Measurements from ENCODE around the gene RASL11B.
A peak's percentile ranks its signal among the peaks of the same experiment; 100 is the strongest.

The RASL11B gene

DNA sequence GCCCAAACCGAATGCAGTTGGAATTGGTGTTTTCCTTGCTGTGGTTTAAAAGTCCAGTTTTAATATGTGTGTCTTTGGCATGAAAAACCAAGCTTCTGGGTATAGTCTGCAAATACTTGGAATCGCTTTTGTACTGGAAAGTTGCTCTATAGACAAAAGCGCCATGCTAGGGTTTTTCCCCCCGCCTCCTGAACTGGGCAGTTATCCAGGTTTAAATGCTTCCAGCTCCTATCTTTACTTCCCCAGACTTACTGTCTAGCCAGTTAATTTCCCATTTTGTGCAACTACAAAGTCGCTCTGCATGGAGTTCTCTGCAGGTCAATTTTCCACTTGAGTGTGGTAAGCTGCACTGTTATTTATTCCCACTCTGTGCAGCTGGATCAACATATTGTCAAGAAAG lies 2.7 kb downstream of the RASL11B start:
- no peak overlapping the region for H3K27ac ChIP-seq (ENCODE audit: low read length)
- H3K4me1 ChIP-seq (ENCODE audit: insufficient read depth, low read length): peaks cover 24% of the 10 kb centered on the region; the same call in 1 of the 2 replicates
- no peaks in the 10 kb centered on the region for H3K9me3 ChIP-seq (ENCODE audit: insufficient read depth, low read depth, low read length)
- H3K9ac ChIP-seq (ENCODE audit: low read depth, low read length): no peak overlapping the region
- peaks cover 48% of the 10 kb centered on the region for H3K36me3 ChIP-seq (ENCODE audit: insufficient read depth, low read depth, low read length)
- H3K4me3 ChIP-seq (ENCODE audit: low read length): peak overlapping the region; percentile 94; the same call in 1 of the 2 replicates
- peaks cover 10% of the 10 kb centered on the region for H3K27me3 ChIP-seq (ENCODE audit: insufficient read depth, low read length)

DNA sequence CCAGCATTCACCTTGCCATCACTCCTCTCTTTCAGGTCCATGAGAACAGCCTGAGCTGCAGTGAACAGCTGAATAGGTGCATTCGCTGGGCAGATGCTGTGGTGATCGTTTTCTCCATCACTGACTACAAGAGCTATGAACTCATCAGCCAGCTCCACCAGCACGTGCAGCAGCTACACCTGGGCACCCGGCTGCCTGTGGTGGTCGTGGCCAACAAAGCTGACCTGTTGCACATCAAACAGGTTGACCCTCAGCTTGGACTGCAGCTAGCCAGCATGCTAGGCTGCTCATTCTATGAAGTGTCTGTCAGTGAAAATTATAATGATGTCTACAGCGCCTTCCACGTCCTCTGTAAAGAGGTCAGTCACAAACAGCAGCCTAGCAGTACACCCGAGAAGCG lies 3.2 kb downstream of the RASL11B start:
- no peak overlapping the region for H3K9ac ChIP-seq (ENCODE audit: low read depth, low read length)
- H3K4me3 ChIP-seq (ENCODE audit: low read length): no peak overlapping the region
- H3K9me3 ChIP-seq (ENCODE audit: insufficient read depth, low read depth, low read length): no peaks in the 10 kb centered on the region
- H3K36me3 ChIP-seq (ENCODE audit: insufficient read depth, low read depth, low read length): peaks cover 48% of the 10 kb centered on the region
- H3K27ac ChIP-seq (ENCODE audit: low read length): no peak overlapping the region
- peaks cover 21% of the 10 kb centered on the region; the same call in 1 of the 2 replicates for H3K4me1 ChIP-seq (ENCODE audit: insufficient read depth, low read length)
- peaks cover 10% of the 10 kb centered on the region for H3K27me3 ChIP-seq (ENCODE audit: insufficient read depth, low read length)

DNA sequence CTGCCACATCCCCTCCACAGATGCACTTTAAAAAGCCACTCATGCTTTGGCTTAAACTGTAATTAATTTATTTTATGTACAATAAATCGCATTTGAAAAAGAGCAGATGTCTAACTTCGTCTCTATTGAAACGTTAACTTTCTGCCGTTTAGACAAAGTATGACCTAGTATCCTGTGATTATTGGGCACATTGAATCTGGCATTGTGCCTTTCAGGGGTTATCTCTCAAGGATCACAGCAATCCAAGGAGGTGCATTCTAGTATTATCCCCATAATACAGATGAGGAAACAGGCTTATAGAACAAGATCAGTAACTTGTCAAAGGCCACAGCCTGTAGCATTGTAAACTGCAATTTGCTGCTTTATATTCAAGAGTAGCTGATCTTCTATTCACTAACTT lies 4.6 kb downstream of the RASL11B start:
- Histone ChIP-seq H3K36me3 (ENCODE audit: insufficient read depth, low read depth, low read length) (peaks cover 48% of the 10 kb centered on the region), H3K27me3 (ENCODE audit: insufficient read depth, low read length) (peaks cover under 1% of the 10 kb centered on the region; the same call in 1 of the 2 replicates), H3K4me1 (ENCODE audit: insufficient read depth, low read length) (peaks cover 8% of the 10 kb centered on the region; the same call in 1 of the 2 replicates), H3K27ac (ENCODE audit: low read length) (no peak overlapping the region), H3K9me3 (ENCODE audit: insufficient read depth, low read depth, low read length) (no peaks in the 10 kb centered on the region), H3K4me3 (ENCODE audit: low read length) (no peak overlapping the region), H3K9ac (ENCODE audit: low read depth, low read length) (no peak overlapping the region)

DNA sequence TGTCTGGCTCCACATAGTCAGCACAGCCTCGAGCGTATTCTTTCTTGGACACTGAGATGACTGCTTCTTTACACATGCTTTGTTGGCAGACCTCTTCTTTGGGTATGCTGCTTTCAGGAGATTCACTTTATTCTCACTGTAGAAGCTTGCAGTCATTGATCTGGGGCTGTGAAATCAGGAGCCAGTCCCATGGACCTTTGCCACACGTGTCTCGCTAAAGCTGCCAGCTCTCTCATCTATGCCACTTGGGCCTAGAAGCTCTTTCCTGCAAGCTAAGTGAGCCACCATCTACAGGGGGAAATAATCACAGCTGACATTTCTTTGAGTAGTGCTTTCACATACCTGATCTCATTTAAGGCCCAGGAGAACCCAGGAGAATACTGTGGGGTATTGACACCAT lies 5.0 kb downstream of the RASL11B start:
- H3K4me3 ChIP-seq (ENCODE audit: low read length): no peak overlapping the region
- H3K4me1 ChIP-seq (ENCODE audit: insufficient read depth, low read length): peaks cover 7% of the 10 kb centered on the region; the same call in 1 of the 2 replicates
- peaks cover 48% of the 10 kb centered on the region for H3K36me3 ChIP-seq (ENCODE audit: insufficient read depth, low read depth, low read length)
- no peak overlapping the region for H3K9ac ChIP-seq (ENCODE audit: low read depth, low read length)
- no peaks in the 10 kb centered on the region for H3K27me3 ChIP-seq (ENCODE audit: insufficient read depth, low read length)
- no peak overlapping the region for H3K27ac ChIP-seq (ENCODE audit: low read length)
- no peaks in the 10 kb centered on the region for H3K9me3 ChIP-seq (ENCODE audit: insufficient read depth, low read depth, low read length)

DNA sequence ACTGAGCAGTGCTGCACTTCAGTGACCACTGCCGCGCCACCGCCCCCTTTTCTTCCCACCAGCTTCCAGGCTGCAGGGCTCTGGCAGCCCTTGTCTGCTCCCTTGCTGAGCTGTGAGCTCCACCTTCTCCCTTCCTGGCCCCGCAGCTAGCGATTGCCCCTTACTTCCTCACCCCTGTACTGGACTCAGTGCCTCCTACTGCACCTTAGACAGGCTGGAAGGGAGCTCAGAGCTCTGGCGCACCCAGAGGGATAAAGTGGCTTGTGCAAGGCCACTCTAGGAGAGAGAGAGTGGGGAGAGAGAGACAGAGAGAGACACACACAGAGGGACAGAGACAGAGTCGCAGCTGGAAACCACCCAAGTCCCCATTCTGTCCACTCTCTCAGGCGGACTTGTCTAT lies 6.0 kb downstream of the RASL11B start:
- Histone ChIP-seq H3K9me3 (ENCODE audit: insufficient read depth, low read depth, low read length) (no peaks in the 10 kb centered on the region), H3K27ac (ENCODE audit: low read length) (no peak overlapping the region), H3K4me3 (ENCODE audit: low read length) (no peak overlapping the region), H3K4me1 (ENCODE audit: insufficient read depth, low read length) (peaks cover 13% of the 10 kb centered on the region; the same call in 1 of the 2 replicates), H3K27me3 (ENCODE audit: insufficient read depth, low read length) (no peaks in the 10 kb centered on the region), H3K36me3 (ENCODE audit: insufficient read depth, low read depth, low read length) (peaks cover 47% of the 10 kb centered on the region), H3K9ac (ENCODE audit: low read depth, low read length) (no peak overlapping the region)

DNA sequence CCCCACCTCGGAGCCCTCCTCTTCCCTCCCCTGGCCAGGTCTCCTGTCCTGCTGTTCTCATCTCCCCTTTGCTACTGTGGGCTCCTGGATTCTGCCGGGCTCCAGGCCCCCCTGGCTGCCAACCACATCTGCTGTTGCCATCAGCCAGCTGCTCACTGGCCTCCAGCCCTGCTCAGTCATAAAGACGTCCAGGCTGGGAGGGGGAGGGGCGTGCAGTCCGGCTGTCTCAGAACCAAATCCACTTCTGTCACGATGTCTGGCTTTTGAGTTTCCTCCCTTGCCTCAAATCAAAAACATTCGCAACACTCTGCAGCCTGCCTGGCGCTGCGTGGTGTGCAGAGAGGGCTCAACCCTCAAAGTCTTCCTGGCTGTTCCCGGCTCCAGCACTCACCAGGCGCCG lies 7.1 kb downstream of the RASL11B start:
- Histone ChIP-seq H3K9ac (ENCODE audit: low read depth, low read length) (no peak overlapping the region), H3K4me3 (ENCODE audit: low read length) (no peak overlapping the region), H3K36me3 (ENCODE audit: insufficient read depth, low read depth, low read length) (peaks cover 36% of the 10 kb centered on the region), H3K27me3 (ENCODE audit: insufficient read depth, low read length) (no peaks in the 10 kb centered on the region), H3K9me3 (ENCODE audit: insufficient read depth, low read depth, low read length) (no peaks in the 10 kb centered on the region), H3K4me1 (ENCODE audit: insufficient read depth, low read length) (peaks cover 15% of the 10 kb centered on the region), H3K27ac (ENCODE audit: low read length) (no peak overlapping the region)

DNA sequence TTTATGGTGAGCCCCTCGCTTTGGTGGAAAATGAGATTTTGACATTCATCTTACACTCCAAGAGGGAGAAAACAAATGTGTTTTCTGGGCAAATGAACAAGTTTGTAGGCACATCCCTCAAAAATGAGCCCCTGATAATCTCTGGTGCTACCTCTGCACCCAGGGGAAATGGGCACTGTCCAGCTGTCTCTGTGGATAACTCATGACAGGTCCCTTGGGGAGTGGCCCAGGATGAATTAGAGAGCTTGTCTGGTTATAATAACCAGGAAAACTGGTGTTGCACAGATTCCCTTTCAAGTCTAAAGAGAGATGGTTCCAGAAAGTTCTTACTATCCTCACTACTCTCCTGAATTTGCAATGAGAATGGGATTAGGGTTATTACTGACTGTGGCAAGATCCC lies 7.5 kb downstream of the RASL11B start:
- peaks cover 18% of the 10 kb centered on the region for H3K4me1 ChIP-seq (ENCODE audit: insufficient read depth, low read length)
- peaks cover 32% of the 10 kb centered on the region for H3K36me3 ChIP-seq (ENCODE audit: insufficient read depth, low read depth, low read length)
- no peak overlapping the region for H3K9ac ChIP-seq (ENCODE audit: low read depth, low read length)
- peaks cover 3% of the 10 kb centered on the region; the same call in 1 of the 2 replicates for H3K27me3 ChIP-seq (ENCODE audit: insufficient read depth, low read length)
- H3K9me3 ChIP-seq (ENCODE audit: insufficient read depth, low read depth, low read length): no peaks in the 10 kb centered on the region
- no peak overlapping the region for H3K27ac ChIP-seq (ENCODE audit: low read length)
- no peak overlapping the region for H3K4me3 ChIP-seq (ENCODE audit: low read length)

DNA sequence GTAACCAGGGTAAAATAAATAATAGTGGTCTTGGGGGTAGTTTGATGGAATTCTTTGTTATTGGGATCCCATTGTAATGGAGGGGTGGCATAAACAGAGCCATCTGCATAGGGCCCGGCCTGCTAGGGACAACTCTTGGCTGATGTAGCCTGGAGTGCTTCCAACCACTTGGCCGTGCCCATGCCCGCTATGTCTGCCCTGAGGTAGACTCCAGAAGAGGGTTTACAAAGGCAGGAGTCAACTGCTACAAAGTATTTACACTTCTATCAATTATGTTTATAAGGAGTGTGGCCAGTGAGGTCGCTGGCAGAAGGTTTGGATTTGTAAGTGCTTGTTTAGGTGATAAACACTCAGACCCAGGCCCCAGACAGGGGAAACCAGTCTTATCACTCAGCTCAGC lies 8.1 kb downstream of the RASL11B start:
- H3K4me1 ChIP-seq (ENCODE audit: insufficient read depth, low read length): peaks cover 20% of the 10 kb centered on the region
- H3K4me3 ChIP-seq (ENCODE audit: low read length): no peak overlapping the region
- peaks cover 6% of the 10 kb centered on the region; the same call in 1 of the 2 replicates for H3K27me3 ChIP-seq (ENCODE audit: insufficient read depth, low read length)
- peaks cover 26% of the 10 kb centered on the region for H3K36me3 ChIP-seq (ENCODE audit: insufficient read depth, low read depth, low read length)
- H3K9me3 ChIP-seq (ENCODE audit: insufficient read depth, low read depth, low read length): no peaks in the 10 kb centered on the region
- H3K27ac ChIP-seq (ENCODE audit: low read length): no peak overlapping the region
- H3K9ac ChIP-seq (ENCODE audit: low read depth, low read length): no peak overlapping the region

DNA sequence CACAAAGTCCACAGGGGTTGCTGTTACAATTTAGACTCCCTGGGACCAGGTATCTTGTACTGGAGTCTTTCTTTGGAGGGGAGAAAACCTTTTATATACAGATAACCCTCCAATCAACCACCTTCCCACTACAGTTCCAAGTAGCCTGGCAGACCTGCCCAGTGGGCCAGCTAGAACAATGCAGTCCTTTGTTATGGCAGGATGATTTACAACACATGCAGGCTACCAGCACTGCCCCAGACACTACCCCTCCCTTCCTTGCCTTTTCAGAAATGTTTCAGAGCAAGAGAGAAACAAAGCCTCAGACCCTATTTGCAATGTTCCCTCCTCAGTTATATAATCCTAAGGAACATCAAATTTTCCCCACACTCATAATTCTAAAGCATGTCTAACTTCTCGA lies 11.1 kb downstream of the RASL11B start:
- H3K27ac ChIP-seq (ENCODE audit: low read length): no peak overlapping the region
- H3K9me3 ChIP-seq (ENCODE audit: insufficient read depth, low read depth, low read length): no peaks in the 10 kb centered on the region
- no peaks in the 10 kb centered on the region for H3K36me3 ChIP-seq (ENCODE audit: insufficient read depth, low read depth, low read length)
- H3K4me3 ChIP-seq (ENCODE audit: low read length): peak overlapping the region; percentile 47; the same call in 1 of the 2 replicates
- peaks cover 20% of the 10 kb centered on the region for H3K4me1 ChIP-seq (ENCODE audit: insufficient read depth, low read length)
- H3K9ac ChIP-seq (ENCODE audit: low read depth, low read length): peak overlapping the region; percentile 26; the same call in 1 of the 2 replicates
- peaks cover 8% of the 10 kb centered on the region; the same call in 1 of the 2 replicates for H3K27me3 ChIP-seq (ENCODE audit: insufficient read depth, low read length)

DNA sequence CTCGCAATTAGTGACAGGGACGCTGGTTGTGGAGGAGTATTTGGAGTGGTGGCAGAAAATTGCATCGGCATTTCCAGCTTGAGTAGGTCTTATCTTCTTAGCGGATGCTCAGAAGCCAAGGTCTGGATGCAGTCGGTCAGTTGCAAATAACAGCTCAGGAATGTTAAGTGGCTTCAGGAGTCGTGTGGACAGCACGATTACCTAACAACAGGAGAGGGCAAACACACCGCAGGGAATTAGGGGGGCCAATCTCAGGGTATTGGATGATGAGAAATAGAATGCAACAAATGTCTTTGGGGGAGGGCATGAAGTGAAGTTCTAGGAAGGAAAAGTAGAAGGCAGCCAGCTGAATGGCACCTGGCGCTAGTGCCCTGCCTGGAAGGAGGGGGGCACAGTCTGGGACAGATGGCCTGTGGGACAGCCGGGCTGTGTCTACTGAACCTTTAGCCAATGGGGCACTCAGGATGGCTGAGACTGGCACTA lies 11.8 kb downstream of the RASL11B start:
- H3K27me3 ChIP-seq (ENCODE audit: insufficient read depth, low read length): peaks cover 8% of the 10 kb centered on the region; the same call in 1 of the 2 replicates
- H3K36me3 ChIP-seq (ENCODE audit: insufficient read depth, low read depth, low read length): no peaks in the 10 kb centered on the region
- no peak overlapping the region for H3K27ac ChIP-seq (ENCODE audit: low read length)
- peaks cover 20% of the 10 kb centered on the region for H3K4me1 ChIP-seq (ENCODE audit: insufficient read depth, low read length)
- H3K9ac ChIP-seq (ENCODE audit: low read depth, low read length): peak overlapping the region; percentile 26; the same call in 1 of the 2 replicates
- no peaks in the 10 kb centered on the region for H3K9me3 ChIP-seq (ENCODE audit: insufficient read depth, low read depth, low read length)
- H3K4me3 ChIP-seq (ENCODE audit: low read length): peak overlapping the region; percentile 47; the same call in 1 of the 2 replicates

DNA sequence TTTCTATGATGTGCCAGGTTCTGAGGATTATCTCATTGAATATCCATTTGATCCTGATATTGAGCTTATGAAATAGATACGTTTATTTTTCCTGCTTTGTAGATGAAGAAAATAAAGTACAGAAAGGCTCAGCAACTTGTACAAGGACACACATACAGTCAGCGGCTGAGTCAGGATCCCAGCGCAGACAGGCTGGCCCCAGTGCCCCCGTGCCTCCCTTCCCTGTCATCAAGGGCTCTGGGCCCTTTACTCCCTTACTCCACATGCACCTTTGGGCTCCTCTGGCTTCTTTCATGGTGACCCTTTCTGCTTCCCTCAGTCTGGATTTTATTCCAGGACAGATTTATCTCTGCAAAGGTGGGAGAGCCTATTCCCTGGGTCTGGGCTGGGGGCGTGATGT lies 12.8 kb downstream of the RASL11B start:
- Histone ChIP-seq H3K4me1 (ENCODE audit: insufficient read depth, low read length) (peaks cover 20% of the 10 kb centered on the region), H3K27ac (ENCODE audit: low read length) (no peak overlapping the region), H3K9me3 (ENCODE audit: insufficient read depth, low read depth, low read length) (no peaks in the 10 kb centered on the region), H3K36me3 (ENCODE audit: insufficient read depth, low read depth, low read length) (no peaks in the 10 kb centered on the region), H3K4me3 (ENCODE audit: low read length) (no peak overlapping the region), H3K27me3 (ENCODE audit: insufficient read depth, low read length) (peaks cover 8% of the 10 kb centered on the region; the same call in 1 of the 2 replicates), H3K9ac (ENCODE audit: low read depth, low read length) (no peak overlapping the region)

DNA sequence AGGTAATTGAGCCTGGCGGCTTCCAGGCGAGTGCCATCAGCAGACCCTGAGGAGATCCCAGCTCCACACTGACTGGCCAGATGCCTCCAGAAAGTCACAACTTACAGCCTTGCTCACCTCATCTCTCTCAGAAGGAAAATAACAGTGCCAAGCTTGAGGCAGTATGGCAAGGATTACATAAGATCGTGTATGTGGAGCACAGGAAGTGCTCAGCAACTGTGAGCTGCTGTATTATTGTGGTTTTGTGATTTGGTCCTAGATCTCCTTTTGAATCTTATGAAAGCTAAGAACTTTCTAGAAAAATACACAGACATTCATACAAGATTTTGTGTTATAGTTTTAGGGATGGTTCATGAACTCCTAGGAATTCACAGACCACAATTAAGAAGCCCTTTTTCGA lies 14.0 kb downstream of the RASL11B start:
- H3K27me3 ChIP-seq (ENCODE audit: insufficient read depth, low read length): peaks cover 8% of the 10 kb centered on the region; the same call in 1 of the 2 replicates
- H3K9me3 ChIP-seq (ENCODE audit: insufficient read depth, low read depth, low read length): no peaks in the 10 kb centered on the region
- no peaks in the 10 kb centered on the region for H3K36me3 ChIP-seq (ENCODE audit: insufficient read depth, low read depth, low read length)
- no peak overlapping the region for H3K9ac ChIP-seq (ENCODE audit: low read depth, low read length)
- H3K27ac ChIP-seq (ENCODE audit: low read length): no peak overlapping the region
- H3K4me1 ChIP-seq (ENCODE audit: insufficient read depth, low read length): peaks cover 20% of the 10 kb centered on the region
- H3K4me3 ChIP-seq (ENCODE audit: low read length): no peak overlapping the region
